GM21529 (cell line): ENCODE results near the gene BOLA2.
A peak's percentile ranks its signal among the peaks of the same experiment; 100 is the strongest.
"Not testable (repeated sequence)": the region's sequence is repeated elsewhere in the genome, so short reads cannot be mapped to it uniquely, and the experiment has no call there.

Experiments used
- ATAC-seq: cut with Tn5 transposase; IDR thresholded peaks from one replicate; pipeline ENCODE4 v1.9.1; 2021; ENCODE audit not compliant: unreplicated experiment

BOLA2 gene

GRCh38 chr16:29454269-29454668, at the start of gene BOLA2, which contains the start of gene SLX1B:
TSS of gene BOLA2 (minus strand) at chr16:29454351. CDS start at chr16:29454253, 98 bp downstream.
TSS of gene SLX1B (plus strand) at chr16:29454533.
- ATAC-seq, result peak; percentile 88

- ATAC-seq, result not testable (repeated sequence)
Observed at GRCh38 chr16:29482276-29482675, 28.1 kb upstream of the BOLA2 start.

- ATAC-seq, result not testable (repeated sequence)
Observed at GRCh38 chr16:29472065-29472464, 17.9 kb upstream of the BOLA2 start.

- ATAC-seq, result not testable (repeated sequence)
Observed at GRCh38 chr16:29469660-29470059, 15.5 kb upstream of the BOLA2 start.

- ATAC-seq, result not testable (repeated sequence)
Observed at GRCh38 chr16:29467654-29468366, 13.7 kb upstream of the BOLA2 start.

GRCh38 chr16:29466904-29467303, 12.8 kb upstream of the BOLA2 start:
- not testable (repeated sequence) for ATAC-seq

- ATAC-seq, result not testable (repeated sequence)
Observed at GRCh38 chr16:29465985-29466824, 12.1 kb upstream of the BOLA2 start.

- not testable (repeated sequence) for ATAC-seq
Observed at GRCh38 chr16:29460647-29461030, 6.5 kb upstream of the BOLA2 start.

- ATAC-seq, result not testable (repeated sequence)
Observed at GRCh38 chr16:29459706-29460646, 5.8 kb upstream of the BOLA2 start, which contains the start of gene SULT1A4. TSS of gene SULT1A4 (plus strand) at chr16:29459913. CDS start at chr16:29461386, 1,473 bp downstream.

- ATAC-seq, result not testable (repeated sequence)
Observed at GRCh38 chr16:29457660-29458059, 3.5 kb upstream of the BOLA2 start.

- peak; percentile 61 for ATAC-seq
Observed at GRCh38 chr16:29454828-29455227, 677 bp upstream of the BOLA2 start.

GRCh38 chr16:29453754-29454153, 397 bp downstream of the BOLA2 start:
- not testable (repeated sequence) for ATAC-seq

GRCh38 chr16:29425390-29425789, 28.8 kb downstream of the BOLA2 start:
- not testable (repeated sequence) for ATAC-seq

- not testable (repeated sequence) for ATAC-seq
Observed at GRCh38 chr16:29423587-29423986, 30.6 kb downstream of the BOLA2 start.

- ATAC-seq, result not testable (repeated sequence)
Observed at GRCh38 chr16:29405249-29405648, 48.9 kb downstream of the BOLA2 start.
